ENCODE measurements around the gene PTPRK.
"Not testable (repeated sequence)": the region's sequence is repeated elsewhere in the genome, so short reads cannot be mapped to it uniquely, and the experiment has no call there.

PTPRK gene

GRCh38 chr6:127990074-127990473 lies 530.3 kb downstream of the PTPRK start:
- no peak for DNase-seq

DNA sequence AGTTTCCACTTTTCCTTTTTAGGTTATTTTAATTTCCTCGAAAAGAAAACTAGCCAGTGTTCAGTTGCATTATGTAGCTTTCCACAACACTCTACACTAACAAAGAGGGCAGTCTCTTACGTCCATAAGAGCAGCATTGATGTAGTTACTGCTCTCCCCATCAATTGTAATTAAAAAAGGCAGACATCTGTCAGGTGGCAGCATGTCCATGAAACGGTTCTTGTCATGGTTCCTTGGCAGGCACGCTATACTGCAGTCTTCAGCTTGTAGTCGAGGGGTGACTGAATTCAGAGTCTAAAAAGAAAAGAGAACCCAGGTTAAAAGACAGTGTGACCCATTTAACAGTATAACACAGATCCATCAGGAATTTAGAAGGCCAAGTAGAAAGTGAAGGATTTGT lies 539.4 kb downstream of the PTPRK start:
- no peak for DNase-seq

- DNase-seq = not testable (repeated sequence)
Measured at GRCh38 chr6:127978185-127978584, 542.2 kb downstream of the PTPRK start.

- no peak for DNase-seq
Measured at GRCh38 chr6:127976796-127977195, 543.6 kb downstream of the PTPRK start.

- no peak for DNase-seq
Measured at GRCh38 chr6:127976111-127976510, 544.3 kb downstream of the PTPRK start.

GRCh38 chr6:127972815-127973214 lies 547.6 kb downstream of the PTPRK start:
- no peak for DNase-seq

- DNase-seq = peak; percentile 16
Measured at GRCh38 chr6:127971945-127972391, 548.4 kb downstream of the PTPRK start.

GRCh38 chr6:127971386-127971785 lies 549.0 kb downstream of the PTPRK start:
- no peak for DNase-seq

DNA sequence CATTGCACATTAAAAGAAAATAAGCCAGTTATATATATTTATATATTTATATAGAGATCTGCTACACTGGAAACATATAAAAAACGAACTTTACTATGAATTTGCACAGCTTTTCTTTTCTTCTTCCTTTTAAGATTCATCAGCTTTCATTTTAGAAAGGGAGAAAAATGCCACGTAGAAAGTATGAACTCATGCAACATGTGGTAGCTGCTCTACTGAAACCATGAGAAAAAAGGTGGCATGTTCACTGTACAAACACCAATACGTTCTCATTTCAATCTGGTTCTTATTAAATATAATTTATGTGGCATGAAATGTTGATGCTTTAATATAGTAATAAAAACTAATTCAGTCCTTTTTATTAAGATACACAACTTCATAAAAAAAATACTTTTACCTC lies 550.7 kb downstream of the PTPRK start:
- DNase-seq = no peak

- DNase-seq = no peak
Measured at GRCh38 chr6:127968394-127968793, 552.0 kb downstream of the PTPRK start.

DNA sequence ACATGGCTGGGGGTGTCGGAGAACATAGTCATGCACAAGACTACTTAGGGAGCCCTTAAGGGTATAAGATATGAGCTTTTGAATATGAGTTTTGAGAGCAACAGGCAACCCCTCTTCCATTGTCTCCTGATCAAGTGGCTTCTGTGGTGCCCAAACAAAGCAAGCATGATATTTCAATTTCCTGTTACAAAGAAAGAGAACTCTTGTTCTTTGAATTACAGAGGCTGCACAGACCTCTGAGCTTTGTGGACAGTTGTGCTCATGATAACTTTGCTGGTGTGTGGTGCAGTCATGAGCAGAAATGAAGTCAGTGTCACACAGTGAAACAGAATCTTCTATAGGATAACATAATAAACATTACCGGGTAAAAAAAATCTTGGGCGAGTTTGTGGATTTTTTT lies 552.7 kb downstream of the PTPRK start:
- no peak for DNase-seq

- DNase-seq = no peak
Measured at GRCh38 chr6:127966616-127967015, 553.8 kb downstream of the PTPRK start.

- DNase-seq = no peak
Measured at GRCh38 chr6:127963495-127963894, 556.9 kb downstream of the PTPRK start.

- DNase-seq = no peak
Measured at GRCh38 chr6:127959869-127960268, 560.5 kb downstream of the PTPRK start.

- DNase-seq = no peak
Measured at GRCh38 chr6:127956956-127957355, 563.4 kb downstream of the PTPRK start.

DNA sequence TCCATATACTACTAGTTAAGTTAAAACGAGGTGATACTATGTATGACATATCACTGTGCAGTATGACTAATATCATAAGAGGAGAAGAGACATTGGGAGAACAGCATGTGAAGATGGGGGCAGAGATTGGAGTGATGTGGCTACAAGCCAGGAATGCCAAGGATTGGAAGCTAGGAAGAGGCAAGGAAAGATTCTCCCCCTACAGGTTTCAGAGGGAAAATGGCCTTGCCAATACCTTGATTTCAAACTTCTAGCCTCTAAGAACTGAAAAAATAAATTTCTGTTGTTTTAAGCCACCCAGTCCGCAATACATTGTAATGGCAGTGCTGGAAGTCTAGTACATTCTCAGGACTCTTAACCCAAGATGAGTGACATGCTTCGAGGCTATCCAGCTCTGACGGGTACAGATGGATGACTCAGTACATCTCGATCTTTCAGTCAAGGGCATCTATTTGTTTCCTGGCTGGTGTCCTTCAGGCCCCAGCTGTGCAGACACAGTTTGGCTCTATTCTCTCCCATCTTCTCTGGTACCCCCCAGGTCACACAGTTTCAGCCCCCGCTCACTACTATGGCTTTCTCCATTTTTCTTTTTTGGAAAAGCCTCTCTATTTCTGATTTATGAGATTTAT lies 564.0 kb downstream of the PTPRK start:
- no peak for DNase-seq

- DNase-seq = no peak
Measured at GRCh38 chr6:127954082-127954481, 566.3 kb downstream of the PTPRK start.

GRCh38 chr6:127952831-127953230 lies 567.6 kb downstream of the PTPRK start:
- DNase-seq = no peak

DNA sequence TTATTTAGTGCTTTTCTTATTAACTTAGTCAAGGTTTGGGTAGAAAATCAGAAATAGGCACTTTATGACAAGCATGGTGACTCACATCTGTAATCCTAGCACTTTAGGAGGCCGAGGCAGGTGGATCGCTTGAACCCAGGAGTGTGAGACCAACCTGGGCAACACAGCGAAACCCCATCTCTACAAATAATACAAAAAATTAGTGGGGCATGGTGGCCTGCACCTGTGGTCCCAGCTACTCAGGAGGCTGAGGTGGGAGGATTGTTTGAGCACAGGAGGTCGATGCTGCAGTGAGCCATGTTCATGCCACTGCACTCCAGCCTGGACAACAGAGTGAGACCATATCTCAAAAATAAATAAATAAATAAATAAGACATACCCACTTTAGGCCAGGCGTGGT lies 568.2 kb downstream of the PTPRK start:
- no peak for DNase-seq

GRCh38 chr6:127951172-127951917 lies 569.1 kb downstream of the PTPRK start:
- DNase-seq = no peak

- DNase-seq = no peak
Measured at GRCh38 chr6:127950566-127951145, 569.7 kb downstream of the PTPRK start.

- no peak for DNase-seq
Measured at GRCh38 chr6:127949251-127949650, 571.1 kb downstream of the PTPRK start.

DNA sequence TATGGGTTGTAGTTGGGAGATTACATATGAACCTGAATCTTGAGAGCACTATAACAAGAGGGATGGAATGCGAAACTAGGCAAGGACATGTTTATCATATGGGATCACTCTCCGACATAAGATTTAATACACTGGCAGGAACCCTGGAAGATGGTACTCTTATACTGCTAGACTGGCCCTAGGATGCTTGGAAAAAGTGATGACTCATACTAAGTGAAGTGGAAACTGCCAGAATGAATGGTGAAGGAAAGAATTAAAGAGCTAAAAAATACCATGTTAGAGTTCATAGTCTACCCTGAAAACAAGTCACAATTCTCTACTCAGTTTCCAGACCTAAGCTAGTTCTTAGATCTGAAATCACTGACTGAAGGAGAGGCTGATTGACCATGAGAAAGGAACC lies 574.0 kb downstream of the PTPRK start:
- DNase-seq = no peak

- no peak for DNase-seq
Measured at GRCh38 chr6:127945434-127946097, 574.8 kb downstream of the PTPRK start.

Data from T-helper 9 cell (primary cell).